ENCODE data around the gene CSGALNACT2.

DNA sequence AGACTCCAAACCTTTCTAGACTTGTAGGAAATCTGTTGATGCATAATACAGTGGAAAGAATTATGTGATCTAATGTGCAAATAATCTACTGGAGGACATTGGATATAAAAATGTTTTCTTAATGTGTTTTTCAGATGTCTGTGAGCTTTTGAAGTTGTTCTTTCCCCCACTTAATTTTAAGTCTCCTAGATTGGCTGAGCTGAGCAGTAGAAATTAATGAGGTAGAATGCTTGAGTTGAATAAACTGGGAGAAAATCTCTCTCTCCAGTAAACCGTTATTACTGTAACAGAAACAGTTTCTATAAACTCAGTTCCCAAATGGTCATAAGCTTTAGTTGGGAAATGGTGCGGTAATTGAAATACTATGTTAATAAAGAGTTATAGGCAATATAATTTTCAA lies 15.7 kb downstream of the CSGALNACT2 start:
- TF ChIP-seq CTCF (IDR thresholded peaks at IDR 0.05) = no peak
- TF ChIP-seq CREM (CRISPR knock-in tag; IDR thresholded peaks at IDR 0.05) = no peak
- no peak for TF ChIP-seq ZNF263 (CRISPR knock-in tag; IDR thresholded peaks at IDR 0.05; ENCODE audit: low read depth)
- TF ChIP-seq JUN (CRISPR knock-in tag; IDR thresholded peaks at IDR 0.05) = no peak
- TF ChIP-seq CDX4 (CRISPR knock-in tag; IDR thresholded peaks at IDR 0.05; ENCODE audit: borderline replicate concordance) = no peak
- TF ChIP-seq SMAD4 (CRISPR knock-in tag; IDR thresholded peaks at IDR 0.05) = no peak
- TF ChIP-seq CREB1 (CRISPR knock-in tag; IDR thresholded peaks at IDR 0.05) = no peak
- no peak for TF ChIP-seq NR2C2 (CRISPR knock-in tag; IDR thresholded peaks at IDR 0.05)
- no peak for TF ChIP-seq NR1H2 (CRISPR knock-in tag; IDR thresholded peaks at IDR 0.05)
- TF ChIP-seq, protein P1, sequence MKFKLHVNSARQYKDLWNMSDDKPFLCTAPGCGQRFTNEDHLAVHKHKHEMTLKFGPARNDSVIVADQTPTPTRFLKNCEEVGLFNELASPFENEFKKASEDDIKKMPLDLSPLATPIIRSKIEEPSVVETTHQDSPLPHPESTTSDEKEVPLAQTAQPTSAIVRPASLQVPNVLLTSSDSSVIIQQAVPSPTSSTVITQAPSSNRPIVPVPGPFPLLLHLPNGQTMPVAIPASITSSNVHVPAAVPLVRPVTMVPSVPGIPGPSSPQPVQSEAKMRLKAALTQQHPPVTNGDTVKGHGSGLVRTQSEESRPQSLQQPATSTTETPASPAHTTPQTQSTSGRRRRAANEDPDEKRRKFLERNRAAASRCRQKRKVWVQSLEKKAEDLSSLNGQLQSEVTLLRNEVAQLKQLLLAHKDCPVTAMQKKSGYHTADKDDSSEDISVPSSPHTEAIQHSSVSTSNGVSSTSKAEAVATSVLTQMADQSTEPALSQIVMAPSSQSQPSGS (CRISPR knock-in tag; IDR thresholded peaks at IDR 0.05; ENCODE audit: borderline replicate concordance, low read depth) = no peak
